ENCODE results near the gene SUN1. TPM values are rescaled to one million over a fixed set of nuclear protein-coding genes. Genes with fewer than 3 reads are reported as not detected.

Gene SUN1
- total RNA-seq, 6 experiments from 2014 or later: 51.0 to 69.8 (median 61.2) TPM

DNA sequence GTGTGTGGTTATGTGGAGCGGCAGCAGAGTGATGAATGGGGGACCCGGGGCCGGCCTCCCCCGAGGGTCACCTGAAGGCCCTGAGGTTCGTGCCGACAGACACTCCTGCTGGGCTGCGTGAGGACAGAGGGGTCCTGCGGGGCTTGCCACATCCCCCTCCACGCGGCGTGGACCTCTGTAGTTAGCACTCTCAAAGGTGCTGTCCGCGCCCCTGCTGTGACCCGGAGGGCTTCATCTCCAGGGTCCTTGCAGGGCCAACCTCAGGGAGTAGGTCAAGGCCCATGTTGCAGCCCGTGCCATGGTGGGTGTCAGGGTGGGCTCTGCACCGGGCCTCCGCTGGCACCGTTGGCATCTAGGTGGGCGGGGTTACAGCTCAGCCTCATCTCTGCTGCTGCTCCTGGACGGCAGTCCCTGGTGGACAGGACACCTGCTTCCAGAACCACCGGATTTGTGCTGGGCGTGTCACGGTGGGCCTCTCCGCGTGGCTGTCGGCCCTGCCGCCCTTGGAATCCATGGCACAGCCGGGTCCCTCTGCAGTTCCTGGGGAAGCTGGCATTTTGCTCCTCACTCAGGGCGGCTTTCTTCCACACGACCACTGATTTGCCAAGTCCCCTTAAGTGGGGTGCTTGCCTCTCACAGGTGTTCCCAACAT lies 24.3 kb downstream of the SUN1 start:
- Mint-ChIP-seq H3K27ac (no peak overlapping the region), H3K36me3 (ENCODE audit: low read depth) (peaks cover 39% of the 10 kb centered on the region), H3K27me3 (ENCODE audit: insufficient read depth) (peaks cover 3% of the 10 kb centered on the region), H3K4me1 (ENCODE audit: low read depth) (no peaks in the 10 kb centered on the region), H3K4me3 (no peak overlapping the region), H3K9me3 (no peaks in the 10 kb centered on the region)
- no peak for DNase-seq
- TF ChIP-seq, protein P1, sequence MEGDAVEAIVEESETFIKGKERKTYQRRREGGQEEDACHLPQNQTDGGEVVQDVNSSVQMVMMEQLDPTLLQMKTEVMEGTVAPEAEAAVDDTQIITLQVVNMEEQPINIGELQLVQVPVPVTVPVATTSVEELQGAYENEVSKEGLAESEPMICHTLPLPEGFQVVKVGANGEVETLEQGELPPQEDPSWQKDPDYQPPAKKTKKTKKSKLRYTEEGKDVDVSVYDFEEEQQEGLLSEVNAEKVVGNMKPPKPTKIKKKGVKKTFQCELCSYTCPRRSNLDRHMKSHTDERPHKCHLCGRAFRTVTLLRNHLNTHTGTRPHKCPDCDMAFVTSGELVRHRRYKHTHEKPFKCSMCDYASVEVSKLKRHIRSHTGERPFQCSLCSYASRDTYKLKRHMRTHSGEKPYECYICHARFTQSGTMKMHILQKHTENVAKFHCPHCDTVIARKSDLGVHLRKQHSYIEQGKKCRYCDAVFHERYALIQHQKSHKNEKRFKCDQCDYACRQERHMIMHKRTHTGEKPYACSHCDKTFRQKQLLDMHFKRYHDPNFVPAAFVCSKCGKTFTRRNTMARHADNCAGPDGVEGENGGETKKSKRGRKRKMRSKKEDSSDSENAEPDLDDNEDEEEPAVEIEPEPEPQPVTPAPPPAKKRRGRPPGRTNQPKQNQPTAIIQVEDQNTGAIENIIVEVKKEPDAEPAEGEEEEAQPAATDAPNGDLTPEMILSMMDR (IDR thresholded peaks at IDR 0.05): no peak

DNA sequence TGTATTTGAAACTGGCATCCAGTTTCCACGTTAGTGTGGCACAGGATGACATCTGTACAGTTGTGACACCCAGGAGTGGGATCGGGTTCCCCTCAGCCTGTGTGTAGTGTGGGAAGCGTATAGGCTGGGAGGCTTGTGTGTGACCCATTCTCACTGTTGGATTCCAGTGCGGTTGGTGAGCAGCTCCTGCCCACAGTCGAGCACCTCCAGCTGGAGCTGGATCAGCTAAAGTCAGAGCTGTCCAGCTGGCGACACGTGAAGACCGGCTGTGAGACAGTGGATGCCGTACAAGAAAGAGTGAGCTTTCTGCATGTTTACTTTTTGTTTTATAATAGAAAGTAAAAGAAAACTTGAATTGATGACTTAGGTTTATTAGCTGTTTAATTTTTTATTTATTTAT lies 25.4 kb downstream of the SUN1 start:
- H3K27me3 Mint-ChIP-seq (ENCODE audit: insufficient read depth): peaks cover 3% of the 10 kb centered on the region; the same call in 1 of the 2 replicates
- no peak overlapping the region for H3K27ac Mint-ChIP-seq
- no peaks in the 10 kb centered on the region for H3K4me1 Mint-ChIP-seq (ENCODE audit: low read depth)
- H3K9me3 Mint-ChIP-seq: no peaks in the 10 kb centered on the region
- TF ChIP-seq, protein P1 (IDR thresholded peaks at IDR 0.05): no peak
- H3K36me3 Mint-ChIP-seq (ENCODE audit: low read depth): peaks cover 45% of the 10 kb centered on the region
- no peak overlapping the region for H3K4me3 Mint-ChIP-seq
- DNase-seq: no peak

DNA sequence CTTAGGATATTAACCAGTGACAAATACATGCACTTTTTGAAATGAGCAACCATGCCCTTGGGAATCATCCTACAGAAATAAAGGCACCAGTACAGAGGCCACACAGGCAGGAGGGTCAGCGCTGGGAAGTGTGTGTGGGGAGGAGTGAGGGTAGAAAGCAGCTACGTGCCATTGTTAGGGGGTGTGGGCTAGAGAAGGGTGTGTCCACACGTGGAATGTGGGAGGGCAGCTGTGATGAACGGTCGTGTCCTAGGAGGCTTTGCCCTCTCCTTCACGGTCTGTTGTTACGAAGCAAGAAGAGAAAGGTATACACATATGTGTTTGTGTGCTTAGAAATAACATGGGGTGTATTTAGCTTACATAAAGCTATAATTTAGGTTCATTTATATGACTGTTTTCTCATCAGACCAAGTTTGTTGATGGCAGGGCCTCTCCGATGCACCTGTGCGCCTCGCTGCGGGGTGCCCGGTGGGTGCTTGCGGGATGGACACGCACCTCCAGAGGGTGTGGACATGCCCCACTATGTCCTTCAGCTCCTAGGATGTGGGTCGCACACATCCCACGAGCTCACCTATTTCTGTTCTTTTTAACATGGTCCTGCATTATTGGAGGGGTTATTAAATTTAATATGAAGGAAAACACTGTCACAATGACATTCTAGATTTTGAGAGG lies 27.2 kb downstream of the SUN1 start:
- DNase-seq: no peak
- peaks cover 36% of the 10 kb centered on the region for H3K36me3 Mint-ChIP-seq (ENCODE audit: low read depth)
- no peak overlapping the region for H3K27ac Mint-ChIP-seq
- no peaks in the 10 kb centered on the region for H3K9me3 Mint-ChIP-seq
- TF ChIP-seq, protein P1 (IDR thresholded peaks at IDR 0.05): no peak
- peaks cover 3% of the 10 kb centered on the region; the same call in 1 of the 2 replicates for H3K27me3 Mint-ChIP-seq (ENCODE audit: insufficient read depth)
- no peak overlapping the region for H3K4me3 Mint-ChIP-seq
- no peaks in the 10 kb centered on the region for H3K4me1 Mint-ChIP-seq (ENCODE audit: low read depth)

DNA sequence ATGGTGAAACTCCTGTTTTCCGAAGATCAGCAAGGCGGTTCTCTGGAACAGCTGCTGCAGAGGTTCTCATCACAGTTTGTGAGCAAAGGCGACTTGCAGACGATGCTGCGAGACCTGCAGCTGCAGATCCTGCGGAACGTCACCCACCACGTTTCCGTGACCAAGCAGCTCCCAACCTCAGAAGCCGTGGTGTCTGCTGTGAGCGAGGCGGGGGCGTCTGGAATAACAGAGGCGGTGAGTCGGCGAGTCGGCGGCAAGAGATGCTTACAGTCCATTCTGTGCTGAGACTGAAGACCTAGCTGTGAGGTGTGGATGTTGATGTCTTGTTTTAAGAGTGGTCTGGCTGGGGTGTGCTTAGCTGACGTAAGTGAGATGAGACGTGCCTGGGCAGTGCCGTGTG lies 27.9 kb downstream of the SUN1 start:
- peaks cover 41% of the 10 kb centered on the region for H3K36me3 Mint-ChIP-seq (ENCODE audit: low read depth)

DNA sequence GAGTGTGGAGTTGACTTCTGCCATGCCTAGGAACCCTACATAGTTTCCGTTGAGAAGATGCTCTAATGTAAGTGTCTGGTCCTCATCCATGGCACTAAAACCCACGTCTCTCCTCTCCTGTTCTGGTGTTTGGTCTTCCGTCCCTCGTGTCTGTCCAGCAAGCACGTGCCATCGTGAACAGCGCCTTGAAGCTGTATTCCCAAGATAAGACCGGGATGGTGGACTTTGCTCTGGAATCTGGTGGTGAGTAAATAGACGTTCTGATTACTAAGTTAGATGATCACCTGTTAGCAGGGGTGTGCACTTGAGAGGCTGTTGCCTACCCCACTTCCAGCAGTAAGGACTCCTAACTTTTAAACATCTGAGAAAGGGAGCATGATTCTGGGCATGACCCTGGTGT lies 28.9 kb downstream of the SUN1 start:
- Mint-ChIP-seq H3K4me1 (ENCODE audit: low read depth) (no peaks in the 10 kb centered on the region; the same call in 1 of the 2 replicates), H3K36me3 (ENCODE audit: low read depth) (peaks cover 42% of the 10 kb centered on the region)

More for the DNA sequence above, 27.9 kb downstream of the SUN1 start:
- TF ChIP-seq, protein P1 (IDR thresholded peaks at IDR 0.05): no peak
- H3K4me1 Mint-ChIP-seq (ENCODE audit: low read depth): no peaks in the 10 kb centered on the region
- no peak overlapping the region for H3K4me3 Mint-ChIP-seq
- H3K27ac Mint-ChIP-seq: no peak overlapping the region
- no peak for DNase-seq
- H3K9me3 Mint-ChIP-seq: no peaks in the 10 kb centered on the region
- peaks cover 3% of the 10 kb centered on the region; the same call in 1 of the 2 replicates for H3K27me3 Mint-ChIP-seq (ENCODE audit: insufficient read depth)

More for the DNA sequence above, 28.9 kb downstream of the SUN1 start:
- H3K27me3 Mint-ChIP-seq (ENCODE audit: insufficient read depth): peaks cover 3% of the 10 kb centered on the region; the same call in 1 of the 2 replicates
- no peak overlapping the region for H3K4me3 Mint-ChIP-seq
- DNase-seq: no peak
- no peak overlapping the region for H3K27ac Mint-ChIP-seq
- H3K9me3 Mint-ChIP-seq: no peaks in the 10 kb centered on the region
- TF ChIP-seq, protein P1 (IDR thresholded peaks at IDR 0.05): no peak
